Measurements from ENCODE around the gene ARHGEF19. TPM values are rescaled to one million over a fixed set of nuclear protein-coding genes. Genes with fewer than 3 reads are reported as not detected.
A peak's percentile ranks its signal among the peaks of the same experiment; 100 is the strongest.

ARHGEF19 gene
- total and polyA plus RNA-seq, 9 of the 15 experiments (the other 6 are each of a cell fraction or from before 2014, with no cell fraction given): 0.73 to 21.0 (median 5.2) TPM

DNA sequence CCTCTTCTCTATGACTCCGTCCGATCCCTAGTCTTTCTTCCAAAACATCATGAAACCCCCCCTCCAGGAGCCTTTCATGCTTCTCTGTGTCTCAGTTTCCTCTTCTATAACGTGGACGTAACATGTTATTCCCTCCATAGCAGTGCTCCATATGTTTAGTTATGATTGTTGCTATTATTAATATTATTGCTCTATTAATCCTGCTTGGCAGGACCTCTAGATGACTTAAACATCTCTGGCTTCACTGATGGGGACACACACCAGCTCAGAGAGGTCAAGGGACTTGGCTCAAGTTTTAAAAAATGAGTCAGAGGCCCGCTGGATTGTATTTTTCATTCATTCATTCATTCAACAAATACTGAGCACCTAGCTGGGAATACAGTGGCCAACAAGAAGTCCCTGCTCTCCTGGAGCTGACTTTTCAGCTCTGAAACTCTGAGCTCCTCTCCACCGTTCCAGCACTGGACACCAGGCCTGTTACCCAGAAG is 24.9 kb upstream of the ARHGEF19 start (continued):
- TF ChIP-seq, protein P1, sequence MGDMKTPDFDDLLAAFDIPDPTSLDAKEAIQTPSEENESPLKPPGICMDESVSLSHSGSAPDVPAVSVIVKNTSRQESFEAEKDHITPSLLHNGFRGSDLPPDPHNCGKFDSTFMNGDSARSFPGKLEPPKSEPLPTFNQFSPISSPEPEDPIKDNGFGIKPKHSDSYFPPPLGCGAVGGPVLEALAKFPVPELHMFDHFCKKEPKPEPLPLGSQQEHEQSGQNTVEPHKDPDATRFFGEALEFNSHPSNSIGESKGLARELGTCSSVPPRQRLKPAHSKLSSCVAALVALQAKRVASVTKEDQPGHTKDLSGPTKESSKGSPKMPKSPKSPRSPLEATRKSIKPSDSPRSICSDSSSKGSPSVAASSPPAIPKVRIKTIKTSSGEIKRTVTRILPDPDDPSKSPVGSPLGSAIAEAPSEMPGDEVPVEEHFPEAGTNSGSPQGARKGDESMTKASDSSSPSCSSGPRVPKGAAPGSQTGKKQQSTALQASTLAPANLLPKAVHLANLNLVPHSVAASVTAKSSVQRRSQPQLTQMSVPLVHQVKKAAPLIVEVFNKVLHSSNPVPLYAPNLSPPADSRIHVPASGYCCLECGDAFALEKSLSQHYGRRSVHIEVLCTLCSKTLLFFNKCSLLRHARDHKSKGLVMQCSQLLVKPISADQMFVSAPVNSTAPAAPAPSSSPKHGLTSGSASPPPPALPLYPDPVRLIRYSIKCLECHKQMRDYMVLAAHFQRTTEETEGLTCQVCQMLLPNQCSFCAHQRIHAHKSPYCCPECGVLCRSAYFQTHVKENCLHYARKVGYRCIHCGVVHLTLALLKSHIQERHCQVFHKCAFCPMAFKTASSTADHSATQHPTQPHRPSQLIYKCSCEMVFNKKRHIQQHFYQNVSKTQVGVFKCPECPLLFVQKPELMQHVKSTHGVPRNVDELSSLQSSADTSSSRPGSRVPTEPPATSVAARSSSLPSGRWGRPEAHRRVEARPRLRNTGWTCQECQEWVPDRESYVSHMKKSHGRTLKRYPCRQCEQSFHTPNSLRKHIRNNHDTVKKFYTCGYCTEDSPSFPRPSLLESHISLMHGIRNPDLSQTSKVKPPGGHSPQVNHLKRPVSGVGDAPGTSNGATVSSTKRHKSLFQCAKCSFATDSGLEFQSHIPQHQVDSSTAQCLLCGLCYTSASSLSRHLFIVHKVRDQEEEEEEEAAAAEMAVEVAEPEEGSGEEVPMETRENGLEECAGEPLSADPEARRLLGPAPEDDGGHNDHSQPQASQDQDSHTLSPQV (IDR thresholded peaks at IDR 0.05): peak; percentile 49
- TF ChIP-seq SMAD3 (CRISPR knock-in tag; conservative IDR thresholded peaks at IDR 0.05) (0 out of 2 replicates have a peak, but pooled peaks have one; percentile 40), SMARCC2 (IDR thresholded peaks at IDR 0.05; ENCODE audit: low read depth) (peak; percentile 36; the same call in 1 of the 2 replicates), NFRKB (IDR thresholded peaks at IDR 0.05; ENCODE audit: low read depth) (peak; percentile 82), SIN3B (IDR thresholded peaks at IDR 0.05; ENCODE audit: low read depth) (0 out of 2 replicates have a peak, but pooled peaks have one; percentile 26), ZNF165 (CRISPR knock-in tag; IDR thresholded peaks at IDR 0.05; ENCODE audit: borderline replicate concordance) (0 out of 2 replicates have a peak, but pooled peaks have one; percentile 9), OTX1 (CRISPR knock-in tag; IDR thresholded peaks at IDR 0.05) (peak; percentile 62; the same call in 1 of the 2 replicates), EP400 (IDR thresholded peaks at IDR 0.05) (0 out of 2 replicates have a peak, but pooled peaks have one; percentile 57), ZNF12 (CRISPR knock-in tag; IDR thresholded peaks at IDR 0.05) (no peak), ZFP30 (CRISPR knock-in tag; IDR thresholded peaks at IDR 0.05; ENCODE audit: borderline replicate concordance) (peak; percentile 48; the same call in 1 of the 2 replicates), MTA3 (IDR thresholded peaks at IDR 0.05; ENCODE audit: borderline replicate concordance) (no peak), NFE2L1 (tag; IDR thresholded peaks at IDR 0.05; ENCODE audit: borderline replicate concordance, low read depth) (no peak), SETDB1 (IDR thresholded peaks at IDR 0.05; ENCODE audit: low read length) (no peak), FOXK2 (conservative IDR thresholded peaks at IDR 0.05 in 1 of 2, IDR thresholded peaks at IDR 0.05 in 1 of 2; ENCODE audit: low read depth in 2 of 2) (peak in 1 of 2 experiments; percentile 69; a peak in 1 of 4 replicates), BRD4 (IDR thresholded peaks at IDR 0.05) (peak; percentile 60; the same call in 1 of the 2 replicates), ELF2 (CRISPR knock-in tag; IDR thresholded peaks at IDR 0.05) (0 out of 2 replicates have a peak, but pooled peaks have one; percentile 9)
- TF ChIP-seq, protein P2, sequence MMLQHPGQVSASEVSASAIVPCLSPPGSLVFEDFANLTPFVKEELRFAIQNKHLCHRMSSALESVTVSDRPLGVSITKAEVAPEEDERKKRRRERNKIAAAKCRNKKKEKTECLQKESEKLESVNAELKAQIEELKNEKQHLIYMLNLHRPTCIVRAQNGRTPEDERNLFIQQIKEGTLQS (IDR thresholded peaks at IDR 0.05): 0 out of 2 replicates have a peak, but pooled peaks have one; percentile 5
- TF ChIP-seq, protein P2 (CRISPR knock-in tag; conservative IDR thresholded peaks at IDR 0.05): no peak
- TF ChIP-seq, protein P3, sequence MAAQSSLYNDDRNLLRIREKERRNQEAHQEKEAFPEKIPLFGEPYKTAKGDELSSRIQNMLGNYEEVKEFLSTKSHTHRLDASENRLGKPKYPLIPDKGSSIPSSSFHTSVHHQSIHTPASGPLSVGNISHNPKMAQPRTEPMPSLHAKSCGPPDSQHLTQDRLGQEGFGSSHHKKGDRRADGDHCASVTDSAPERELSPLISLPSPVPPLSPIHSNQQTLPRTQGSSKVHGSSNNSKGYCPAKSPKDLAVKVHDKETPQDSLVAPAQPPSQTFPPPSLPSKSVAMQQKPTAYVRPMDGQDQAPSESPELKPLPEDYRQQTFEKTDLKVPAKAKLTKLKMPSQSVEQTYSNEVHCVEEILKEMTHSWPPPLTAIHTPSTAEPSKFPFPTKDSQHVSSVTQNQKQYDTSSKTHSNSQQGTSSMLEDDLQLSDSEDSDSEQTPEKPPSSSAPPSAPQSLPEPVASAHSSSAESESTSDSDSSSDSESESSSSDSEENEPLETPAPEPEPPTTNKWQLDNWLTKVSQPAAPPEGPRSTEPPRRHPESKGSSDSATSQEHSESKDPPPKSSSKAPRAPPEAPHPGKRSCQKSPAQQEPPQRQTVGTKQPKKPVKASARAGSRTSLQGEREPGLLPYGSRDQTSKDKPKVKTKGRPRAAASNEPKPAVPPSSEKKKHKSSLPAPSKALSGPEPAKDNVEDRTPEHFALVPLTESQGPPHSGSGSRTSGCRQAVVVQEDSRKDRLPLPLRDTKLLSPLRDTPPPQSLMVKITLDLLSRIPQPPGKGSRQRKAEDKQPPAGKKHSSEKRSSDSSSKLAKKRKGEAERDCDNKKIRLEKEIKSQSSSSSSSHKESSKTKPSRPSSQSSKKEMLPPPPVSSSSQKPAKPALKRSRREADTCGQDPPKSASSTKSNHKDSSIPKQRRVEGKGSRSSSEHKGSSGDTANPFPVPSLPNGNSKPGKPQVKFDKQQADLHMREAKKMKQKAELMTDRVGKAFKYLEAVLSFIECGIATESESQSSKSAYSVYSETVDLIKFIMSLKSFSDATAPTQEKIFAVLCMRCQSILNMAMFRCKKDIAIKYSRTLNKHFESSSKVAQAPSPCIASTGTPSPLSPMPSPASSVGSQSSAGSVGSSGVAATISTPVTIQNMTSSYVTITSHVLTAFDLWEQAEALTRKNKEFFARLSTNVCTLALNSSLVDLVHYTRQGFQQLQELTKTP (IDR thresholded peaks at IDR 0.05; ENCODE audit: low read depth in 1 of 2, partially characterized antibody in 2 of 2): peak in 1 of 2 experiments; percentile 11

Measured in K562 (cell line).